ENCODE results near the gene SGO1.
"Not testable (repeated sequence)": the region's sequence is repeated elsewhere in the genome, so short reads cannot be mapped to it uniquely, and the experiment has no call there.

The SGO1 gene

GRCh38 chr3:20185679-20186599, at the start of gene SGO1:
SGO1 (minus strand) TSS chr3:20186206; CDS start chr3:20184027, 2,179 bp downstream.
- DNase-seq, result peak; percentile 99

GRCh38 chr3:20235796-20236195, 49.8 kb upstream of the SGO1 start:
- DNase-seq, result no peak

GRCh38 chr3:20232906-20233780, 47.1 kb upstream of the SGO1 start:
- DNase-seq, result no peak

- DNase-seq, result no peak
Measured at GRCh38 chr3:20230954-20231353, 44.9 kb upstream of the SGO1 start.

- DNase-seq, result no peak
Measured at GRCh38 chr3:20225769-20226168, 39.8 kb upstream of the SGO1 start.

GRCh38 chr3:20222274-20222673, 36.3 kb upstream of the SGO1 start:
- DNase-seq, result no peak

- DNase-seq, result no peak
Measured at GRCh38 chr3:20218215-20218614, 32.2 kb upstream of the SGO1 start.

GRCh38 chr3:20215636-20216035, 29.6 kb upstream of the SGO1 start:
- no peak for DNase-seq

GRCh38 chr3:20213491-20213890, 27.5 kb upstream of the SGO1 start:
- not testable (repeated sequence) for DNase-seq

GRCh38 chr3:20207945-20208344, 21.9 kb upstream of the SGO1 start:
- DNase-seq, result not testable (repeated sequence)

GRCh38 chr3:20205898-20206297, 19.9 kb upstream of the SGO1 start:
- not testable (repeated sequence) for DNase-seq

- DNase-seq, result no peak
Measured at GRCh38 chr3:20201143-20201542, 15.1 kb upstream of the SGO1 start.

GRCh38 chr3:20197775-20198174, 11.8 kb upstream of the SGO1 start:
- DNase-seq, result no peak

GRCh38 chr3:20194793-20195460, 8.9 kb upstream of the SGO1 start:
- no peak for DNase-seq

- no peak for DNase-seq
Measured at GRCh38 chr3:20190991-20191390, 5.0 kb upstream of the SGO1 start.

- DNase-seq, result no peak
Measured at GRCh38 chr3:20186600-20187004, 596 bp upstream of the SGO1 start.

GRCh38 chr3:20185331-20185678, 701 bp downstream of the SGO1 start:
- DNase-seq, result no peak

GRCh38 chr3:20182206-20182605, 3.8 kb downstream of the SGO1 start:
- no peak for DNase-seq

GRCh38 chr3:20181276-20181675, 4.7 kb downstream of the SGO1 start:
- no peak for DNase-seq

- DNase-seq, result no peak
Measured at GRCh38 chr3:20173844-20174410, 12.1 kb downstream of the SGO1 start.

- DNase-seq, result no peak
Measured at GRCh38 chr3:20161714-20162113, 24.3 kb downstream of the SGO1 start.

GRCh38 chr3:20160230-20160629, 25.8 kb downstream of the SGO1 start:
- DNase-seq, result no peak

- no peak for DNase-seq
Measured at GRCh38 chr3:20154928-20155327, 31.1 kb downstream of the SGO1 start.

Measured in right hindlimb (tissue), 1 donor.